Measurements from ENCODE around the gene ERP44.

DNA sequence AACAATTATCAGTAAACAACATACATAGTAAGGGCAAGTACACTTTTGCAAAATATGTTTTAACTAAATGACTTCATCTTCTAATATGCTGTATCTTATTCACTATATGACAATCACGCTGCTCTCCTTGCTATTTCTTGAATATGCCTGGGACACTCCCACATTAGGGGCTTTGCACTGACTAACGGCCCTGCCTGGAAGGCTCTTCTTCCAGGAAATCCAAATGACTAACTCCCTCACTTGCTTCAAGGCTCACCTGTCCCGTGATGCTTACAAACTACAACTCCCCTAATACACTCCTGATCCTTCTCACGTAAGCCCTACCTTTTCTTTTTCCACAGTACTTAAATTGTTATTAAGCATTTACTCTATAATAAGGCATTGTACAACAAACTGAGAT lies 10.6 kb downstream of the ERP44 start:
- no peak for TF ChIP-seq POLR2AphosphoS5 (IDR thresholded peaks at IDR 0.05)
- TF ChIP-seq POLR2A (IDR thresholded peaks at IDR 0.05), result no peak
